GM21619 (cell line): ENCODE results near the gene FLRT2.

Experiments
- ATAC-seq: cut with Tn5 transposase; IDR thresholded peaks from one replicate; pipeline ENCODE4 v1.9.1; 2021; ENCODE audit not compliant: unreplicated experiment

The FLRT2 gene

GRCh38 chr14:85528897-85529631 is 880 bp upstream of the FLRT2 start:
- ATAC-seq: no peak

- no peak for ATAC-seq
These were observed 682 bp downstream of the FLRT2 start for GRCh38 chr14:85530626-85531025.

- ATAC-seq: no peak
These were observed 1.2 kb downstream of the FLRT2 start for GRCh38 chr14:85531141-85531586.

GRCh38 chr14:85531587-85532373 is 1.8 kb downstream of the FLRT2 start:
- ATAC-seq: no peak

- ATAC-seq: no peak
These were observed 2.6 kb downstream of the FLRT2 start for GRCh38 chr14:85532374-85533022.

GRCh38 chr14:85533023-85533860 is 3.3 kb downstream of the FLRT2 start:
- no peak for ATAC-seq

- no peak for ATAC-seq
These were observed 3.9 kb downstream of the FLRT2 start for GRCh38 chr14:85533861-85534291.

- ATAC-seq: no peak
These were observed 4.7 kb downstream of the FLRT2 start for GRCh38 chr14:85534458-85535293.

- ATAC-seq: no peak
These were observed 5.4 kb downstream of the FLRT2 start for GRCh38 chr14:85535321-85535720.

- no peak for ATAC-seq
These were observed 6.3 kb downstream of the FLRT2 start for GRCh38 chr14:85535991-85536832.

GRCh38 chr14:85536833-85537190 is 6.9 kb downstream of the FLRT2 start:
- ATAC-seq: no peak

GRCh38 chr14:85537526-85537925 is 7.6 kb downstream of the FLRT2 start:
- no peak for ATAC-seq

- no peak for ATAC-seq
These were observed 8.7 kb downstream of the FLRT2 start for GRCh38 chr14:85538636-85539035.

GRCh38 chr14:85539510-85539909 is 9.6 kb downstream of the FLRT2 start:
- ATAC-seq: no peak

GRCh38 chr14:85542623-85543022 is 12.7 kb downstream of the FLRT2 start:
- no peak for ATAC-seq

- no peak for ATAC-seq
These were observed 15.8 kb downstream of the FLRT2 start for GRCh38 chr14:85545738-85546137.

- ATAC-seq: no peak
These were observed 16.4 kb downstream of the FLRT2 start for GRCh38 chr14:85546390-85546789.

- no peak for ATAC-seq
These were observed 19.8 kb downstream of the FLRT2 start for GRCh38 chr14:85549697-85550096.

GRCh38 chr14:85554106-85554505 is 24.2 kb downstream of the FLRT2 start:
- ATAC-seq: no peak
